GM18499 (cell line): ENCODE measurements around the gene KLHDC7B.
"Not testable (repeated sequence)": the region's sequence is repeated elsewhere in the genome, so short reads cannot be mapped to it uniquely, and the experiment has no call there.

Experiments used
- ATAC-seq: cut with Tn5 transposase; IDR thresholded peaks from one replicate; pipeline ENCODE4 v1.9.1; 2021; ENCODE audit warnings: moderate number of reproducible peaks; ENCODE audit not compliant: insufficient read depth, unreplicated experiment

KLHDC7B gene

GRCh38 chr22:50516891-50517290 lies 28.8 kb upstream of the KLHDC7B start:
- no peak for ATAC-seq

- ATAC-seq, result no peak
Observed at GRCh38 chr22:50517495-50518260, 28.0 kb upstream of the KLHDC7B start.

GRCh38 chr22:50518606-50519005 lies 27.1 kb upstream of the KLHDC7B start:
- ATAC-seq, result no peak

- ATAC-seq, result no peak
Observed at GRCh38 chr22:50519151-50519550, 26.5 kb upstream of the KLHDC7B start.

GRCh38 chr22:50520184-50520583 lies 25.5 kb upstream of the KLHDC7B start:
- ATAC-seq, result not testable (repeated sequence)

GRCh38 chr22:50520826-50521453 lies 24.8 kb upstream of the KLHDC7B start:
- ATAC-seq, result no peak

- no peak for ATAC-seq
Observed at GRCh38 chr22:50521710-50522109, 24.0 kb upstream of the KLHDC7B start.

GRCh38 chr22:50522208-50522805 lies 23.4 kb upstream of the KLHDC7B start:
- no peak for ATAC-seq

- ATAC-seq, result no peak
Observed at GRCh38 chr22:50522806-50523438, 22.8 kb upstream of the KLHDC7B start.

- ATAC-seq, result no peak
Observed at GRCh38 chr22:50523458-50523805, 22.3 kb upstream of the KLHDC7B start.

- no peak for ATAC-seq
Observed at GRCh38 chr22:50523806-50524675, 21.7 kb upstream of the KLHDC7B start.

GRCh38 chr22:50524676-50525103 lies 21.0 kb upstream of the KLHDC7B start:
- no peak for ATAC-seq

GRCh38 chr22:50525104-50525857 lies 20.4 kb upstream of the KLHDC7B start, which contains the start of gene SCO2:
TSS of gene SCO2 (minus strand) at chr22:50525598. CDS start at chr22:50524411, 1,187 bp downstream.
- ATAC-seq, result no peak

- no peak for ATAC-seq
Observed at GRCh38 chr22:50525858-50526107, 19.9 kb upstream of the KLHDC7B start.

GRCh38 chr22:50526108-50526833 lies 19.4 kb upstream of the KLHDC7B start:
- ATAC-seq, result no peak

- ATAC-seq, result no peak
Observed at GRCh38 chr22:50526834-50527801, 18.6 kb upstream of the KLHDC7B start.

GRCh38 chr22:50527921-50528681 lies 17.6 kb upstream of the KLHDC7B start:
- ATAC-seq, result no peak
